ENCODE results near the gene RASGRF1. TPM values are rescaled to one million over a fixed set of nuclear protein-coding genes. Genes with fewer than 3 reads are reported as not detected.

Gene RASGRF1
- total RNA-seq, 8 experiments from 2014 or later, result 0.38 to 2.3 (median 0.60) TPM; not detected in 1

GRCh38 chr15:78917888-78918287 lies 172.7 kb downstream of the RASGRF1 start:
- WGBS, 10 experiments, result 100% methylated on average over 1 of the region's 4 CpGs; no CpG with 5 or more reads in 7 of the 10 experiments
- in situ Hi-C loops (cut with MboI; ENCODE audit: low pct_unique_long_range_greater_than_20kb in 2 of 9, low sequenced_read_pairs in 9 of 9, unreplicated experiment in 9 of 9), result loop anchor here in 4 of 9 experiments (25.0 kb wide), 1 partner anchor 269 kb away; no protein-coding TSS in a partner anchor
- Histone ChIP-seq H3K4me1 (replicated peaks in 1 of 2) (no peaks in the 10 kb centered on the region), H3K4me3 (no peak overlapping the region), H3K27ac (no peak overlapping the region)
- ATAC-seq (replicated peaks in 6 of 8), result no peak

- in situ Hi-C loops (cut with MboI; ENCODE audit: low pct_unique_long_range_greater_than_20kb in 2 of 9, low sequenced_read_pairs in 9 of 9, unreplicated experiment in 9 of 9), result loop anchor here in 4 of 9 experiments (25.0 kb wide), 1 partner anchor 271 kb away; no protein-coding TSS in a partner anchor
- H3K4me3 ChIP-seq, result no peak overlapping the region
- peaks cover 0 to 3% of the 10 kb centered on the region in 2 donors for H3K4me1 ChIP-seq (replicated peaks in 1 of 2)
- ATAC-seq (replicated peaks in 6 of 8), result no peak
- no peak overlapping the region for H3K27ac ChIP-seq
- 28 to 100% (median 87%) methylated on average over 1 to 4 of the region's 4 CpGs for WGBS, 10 experiments
Measured at GRCh38 chr15:78916088-78916487, 174.5 kb downstream of the RASGRF1 start.

GRCh38 chr15:78915341-78916087 lies 175.1 kb downstream of the RASGRF1 start:
- H3K4me3 ChIP-seq, result no peak overlapping the region
- peaks cover 0 to 3% of the 10 kb centered on the region in 2 donors for H3K4me1 ChIP-seq (replicated peaks in 1 of 2)
- peak in 7 of 8 experiments; percentile 3 to 30 (median 18) for ATAC-seq (replicated peaks in 6 of 8)
- WGBS, 10 experiments, result 38 to 100% (median 89%) methylated on average over 1 to 7 of the region's 12 CpGs; no CpG with 5 or more reads in 3 of the 10 experiments
- in situ Hi-C loops (cut with MboI; ENCODE audit: low pct_unique_long_range_greater_than_20kb in 2 of 9, low sequenced_read_pairs in 9 of 9, unreplicated experiment in 9 of 9), result loop anchor here in 4 of 9 experiments (25.0 kb wide), 1 partner anchor 272 kb away; no protein-coding TSS in a partner anchor
- H3K27ac ChIP-seq, result no peak overlapping the region

DNA sequence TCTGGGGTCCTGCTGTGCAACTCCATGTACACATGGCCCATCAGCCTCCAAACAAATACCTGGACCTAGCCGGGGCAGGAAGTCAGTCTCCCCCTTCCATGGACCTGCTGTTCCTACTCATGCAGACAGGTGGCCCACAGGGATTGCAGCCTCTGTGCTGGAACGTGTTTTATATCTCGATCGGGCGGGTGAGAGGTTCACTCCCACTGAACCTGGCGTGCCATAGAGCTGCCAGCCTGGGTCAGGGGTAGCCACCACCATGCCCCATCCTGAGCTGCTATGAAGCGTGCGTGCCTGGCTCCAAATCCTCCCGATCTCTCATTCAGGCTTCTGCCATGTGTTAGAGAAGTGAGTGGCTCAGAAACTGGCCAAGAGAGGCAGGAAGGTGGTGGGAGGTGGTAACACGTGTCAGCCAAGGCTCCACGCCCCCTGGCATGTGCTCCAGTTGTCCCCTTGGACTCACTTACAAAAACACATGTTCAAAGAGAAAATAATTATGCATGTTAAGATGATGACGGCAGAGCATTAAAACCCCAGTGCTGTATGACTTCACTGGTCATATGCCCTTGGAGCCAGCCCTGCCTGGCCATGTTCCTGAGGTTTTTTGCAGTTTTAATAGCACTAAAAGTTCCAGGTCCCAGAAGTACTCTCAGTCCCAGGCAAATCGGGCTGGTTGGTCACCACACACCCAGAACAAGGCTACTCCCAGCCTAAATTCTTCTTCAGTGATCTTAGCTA lies 176.4 kb downstream of the RASGRF1 start:
- 0 to 100% (median 80%) methylated on average over 1 to 9 of the region's 13 CpGs; no CpG with 5 or more reads in 1 of the 10 experiments for WGBS, 10 experiments
- H3K27ac ChIP-seq, result no peak overlapping the region
- no peak overlapping the region for H3K4me3 ChIP-seq
- H3K4me1 ChIP-seq (replicated peaks in 1 of 2), result peaks cover 0 to 3% of the 10 kb centered on the region in 2 donors
- in situ Hi-C loops (cut with MboI; ENCODE audit: low pct_unique_long_range_greater_than_20kb in 2 of 9, low sequenced_read_pairs in 9 of 9, unreplicated experiment in 9 of 9), result loop anchor here in 4 of 9 experiments (25.0 kb wide), 1 partner anchor 273 kb away; no protein-coding TSS in a partner anchor
- peak in 7 of 8 experiments; percentile 17 to 72 (median 25) for ATAC-seq (replicated peaks in 6 of 8)

DNA sequence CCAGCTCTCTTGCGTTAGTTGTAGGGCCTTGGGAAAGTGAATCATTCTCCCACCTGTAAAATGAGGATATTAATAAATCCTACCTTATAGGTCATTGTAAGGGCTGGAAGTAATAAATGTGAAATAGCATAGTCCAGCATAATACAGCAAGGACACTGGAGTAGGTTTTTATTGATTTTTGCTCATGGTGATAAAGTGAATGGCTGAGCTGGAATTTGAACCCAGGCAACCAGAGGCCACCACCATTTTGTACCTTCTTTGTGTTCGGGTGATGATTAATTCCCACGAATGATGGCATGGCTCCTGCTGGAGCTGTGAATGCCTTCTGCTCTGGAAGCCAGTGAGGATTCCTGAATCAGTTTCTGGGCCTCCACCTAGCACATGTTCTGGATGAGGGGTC lies 177.6 kb downstream of the RASGRF1 start:
- in situ Hi-C loops (cut with MboI; ENCODE audit: low pct_unique_long_range_greater_than_20kb in 2 of 9, low sequenced_read_pairs in 9 of 9, unreplicated experiment in 9 of 9), result loop anchor here in 4 of 9 experiments (25.0 kb wide), 1 partner anchor 274 kb away; no protein-coding TSS in a partner anchor
- Histone ChIP-seq H3K4me1 (replicated peaks in 1 of 2) (peaks cover 0 to 3% of the 10 kb centered on the region in 2 donors), H3K27ac (no peak overlapping the region), H3K4me3 (no peak overlapping the region)
- 93 to 100% (median 100%) methylated on average over 1 to 3 of the region's 3 CpGs; no CpG with 5 or more reads in 2 of the 10 experiments for WGBS, 10 experiments
- ATAC-seq (replicated peaks in 6 of 8), result no peak

DNA sequence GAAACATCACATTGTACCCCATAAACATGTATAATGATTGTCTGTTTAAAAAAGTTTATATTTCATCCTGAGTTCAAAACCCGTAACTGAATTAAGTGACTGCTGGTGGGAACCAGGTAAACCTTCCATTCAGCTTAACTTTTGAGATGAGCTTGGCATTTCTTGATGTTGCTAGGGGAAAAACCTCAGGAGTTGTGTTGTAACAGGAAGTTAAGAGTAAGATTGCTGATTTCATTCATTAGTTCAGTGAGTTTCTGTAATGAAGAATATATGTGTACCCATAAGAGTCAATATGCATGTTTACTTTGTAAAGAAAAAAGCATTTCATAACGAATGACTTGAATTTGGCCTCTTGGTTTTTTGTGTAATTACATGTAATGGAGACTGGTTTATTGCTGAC lies 178.3 kb downstream of the RASGRF1 start:
- ATAC-seq (replicated peaks in 6 of 8), result no peak
- WGBS, 10 experiments, result 83 to 100% (median 98%) methylated on average over 1 to 2 of the region's 2 CpGs; no CpG with 5 or more reads in 2 of the 10 experiments
- H3K4me1 ChIP-seq (replicated peaks in 1 of 2), result peaks cover 0 to 3% of the 10 kb centered on the region in 2 donors
- H3K4me3 ChIP-seq, result no peak overlapping the region
- in situ Hi-C loops (cut with MboI; ENCODE audit: low pct_unique_long_range_greater_than_20kb in 2 of 9, low sequenced_read_pairs in 9 of 9, unreplicated experiment in 9 of 9), result loop anchor here in 4 of 9 experiments (25.0 kb wide), 1 partner anchor 275 kb away; no protein-coding TSS in a partner anchor
- H3K27ac ChIP-seq, result no peak overlapping the region

DNA sequence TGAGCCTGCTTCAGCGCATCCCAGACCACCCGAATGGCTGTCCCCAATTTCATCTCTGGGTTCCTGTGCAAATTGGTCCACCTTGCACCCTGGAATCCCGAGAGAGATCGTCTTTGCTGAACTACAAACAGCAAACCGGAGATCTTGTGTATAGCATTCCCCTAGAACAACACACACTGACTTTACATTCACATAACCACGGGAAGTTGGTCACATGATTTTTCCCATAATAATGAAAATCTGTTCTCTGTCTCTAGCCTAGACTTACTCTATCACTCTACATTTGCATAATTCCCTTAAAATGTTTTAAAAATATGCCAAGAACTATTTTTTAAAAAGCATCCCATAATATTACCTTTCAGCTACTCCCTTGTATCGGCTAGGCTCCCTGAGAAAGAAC lies 180.3 kb downstream of the RASGRF1 start:
- ATAC-seq (replicated peaks in 6 of 8), result no peak
- Histone ChIP-seq H3K4me3 (no peak overlapping the region), H3K4me1 (replicated peaks in 1 of 2) (peaks cover 0 to 3% of the 10 kb centered on the region in 2 donors), H3K27ac (no peak overlapping the region)
- 48 to 95% (median 90%) methylated on average over 3 to 6 of the region's 7 CpGs; no CpG with 5 or more reads in 2 of the 10 experiments for WGBS, 10 experiments
- in situ Hi-C loops (cut with MboI; ENCODE audit: low pct_unique_long_range_greater_than_20kb in 2 of 9, low sequenced_read_pairs in 9 of 9, unreplicated experiment in 9 of 9), result loop anchor here in 4 of 9 experiments (25.0 kb wide), 1 partner anchor 277 kb away; no protein-coding TSS in a partner anchor

Other genes starting within 250 kb of the RASGRF1 start
- 100 to 1,000 TPM; 249 to 703 (median 445) TPM for gene MORF4L1, start 217.9 kb downstream of the RASGRF1 start, total RNA-seq
- 10 to 100 TPM in 2 of 8 experiments, 1 to 10 TPM in 6; 2.0 to 98.2 (median 4.7) TPM for gene CTSH, start 145.7 kb downstream of the RASGRF1 start, total RNA-seq
- gene ANKRD34C, start 191.9 kb upstream of the RASGRF1 start, total RNA-seq, result under 1 TPM in 5 of 8 experiments, not detected in 3; 0.05 to 0.14 (median 0.09) TPM
- 100 to 1,000 TPM in 1 of 8 experiments, 10 to 100 TPM in 7; 39.0 to 176 (median 77.1) TPM for gene TMED3, start 220.3 kb upstream of the RASGRF1 start, total RNA-seq

Measured in motor neuron (in vitro differentiated cells).